HG02970 (cell line): ENCODE data around the gene DHRS9.

Source experiments
- ATAC-seq: cut with Tn5 transposase; IDR thresholded peaks from one replicate; pipeline ENCODE4 v1.9.1; 2021; ENCODE audit warnings: mild to moderate bottlenecking, moderate library complexity, moderate number of reproducible peaks; ENCODE audit not compliant: unreplicated experiment, low FRiP score

The DHRS9 gene

DNA sequence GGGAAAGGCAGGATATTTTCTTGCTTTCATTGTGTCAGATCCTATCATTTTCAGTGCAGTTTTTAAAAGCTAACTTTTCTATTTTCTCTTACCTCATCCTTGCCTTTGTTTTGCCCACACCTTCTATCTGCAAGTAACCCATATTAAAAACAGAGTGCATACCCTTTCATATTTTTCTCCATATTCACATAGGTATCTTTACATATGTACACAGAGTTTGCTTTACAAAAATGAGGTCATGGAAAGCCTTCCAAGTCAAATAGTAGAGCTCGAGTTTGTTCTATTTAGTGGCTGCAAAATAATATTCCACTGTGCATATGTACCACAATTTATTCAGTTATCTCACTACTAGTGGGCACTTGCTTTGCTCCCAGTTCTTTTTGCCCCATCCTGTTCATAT is 3.9 kb upstream of the DHRS9 start:
- no peak for ATAC-seq

GRCh38 chr2:169065864-169066517 is 3.4 kb upstream of the DHRS9 start:
- no peak for ATAC-seq

DNA sequence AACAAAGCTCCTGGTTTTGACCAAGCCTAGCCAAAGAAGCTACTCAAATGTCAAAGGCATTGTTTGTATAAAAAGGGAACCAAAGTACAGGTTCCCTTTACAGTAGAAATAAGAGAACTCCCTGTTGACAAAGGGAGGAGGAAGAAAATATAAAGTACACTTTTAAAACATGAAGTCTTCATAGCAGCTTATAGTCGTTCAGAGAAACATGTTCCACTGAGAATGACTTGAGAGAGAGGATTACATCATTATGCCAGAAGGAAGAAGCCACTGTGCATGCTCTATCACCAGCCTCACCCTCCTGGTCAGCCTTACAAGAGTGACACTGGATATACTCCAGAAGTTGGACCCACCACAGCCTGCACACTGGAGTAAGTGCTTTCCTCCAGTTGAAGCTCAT is 2.5 kb upstream of the DHRS9 start:
- no peak for ATAC-seq

DNA sequence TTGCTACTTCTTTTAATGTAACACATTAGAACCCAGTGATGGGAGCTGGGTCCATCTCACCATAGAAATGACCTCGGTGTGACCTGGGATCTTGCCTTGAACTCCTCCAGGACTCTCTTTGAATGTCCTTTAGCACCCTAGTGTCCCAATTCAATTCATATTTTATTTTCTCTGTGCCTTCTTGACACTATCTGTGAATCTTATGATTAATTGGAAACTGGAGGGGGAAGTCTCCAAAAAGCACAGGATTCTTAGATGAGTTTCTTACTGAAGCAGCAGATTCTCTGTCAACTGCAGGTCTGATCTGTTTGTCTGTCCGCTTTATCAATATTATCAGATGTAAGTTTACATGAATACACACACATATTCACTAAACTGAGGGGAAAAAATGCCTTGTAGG is 470 bp downstream of the DHRS9 start:
- ATAC-seq, result no peak

- no peak for ATAC-seq
Measured at GRCh38 chr2:169071455-169071854, 2.1 kb downstream of the DHRS9 start.

DNA sequence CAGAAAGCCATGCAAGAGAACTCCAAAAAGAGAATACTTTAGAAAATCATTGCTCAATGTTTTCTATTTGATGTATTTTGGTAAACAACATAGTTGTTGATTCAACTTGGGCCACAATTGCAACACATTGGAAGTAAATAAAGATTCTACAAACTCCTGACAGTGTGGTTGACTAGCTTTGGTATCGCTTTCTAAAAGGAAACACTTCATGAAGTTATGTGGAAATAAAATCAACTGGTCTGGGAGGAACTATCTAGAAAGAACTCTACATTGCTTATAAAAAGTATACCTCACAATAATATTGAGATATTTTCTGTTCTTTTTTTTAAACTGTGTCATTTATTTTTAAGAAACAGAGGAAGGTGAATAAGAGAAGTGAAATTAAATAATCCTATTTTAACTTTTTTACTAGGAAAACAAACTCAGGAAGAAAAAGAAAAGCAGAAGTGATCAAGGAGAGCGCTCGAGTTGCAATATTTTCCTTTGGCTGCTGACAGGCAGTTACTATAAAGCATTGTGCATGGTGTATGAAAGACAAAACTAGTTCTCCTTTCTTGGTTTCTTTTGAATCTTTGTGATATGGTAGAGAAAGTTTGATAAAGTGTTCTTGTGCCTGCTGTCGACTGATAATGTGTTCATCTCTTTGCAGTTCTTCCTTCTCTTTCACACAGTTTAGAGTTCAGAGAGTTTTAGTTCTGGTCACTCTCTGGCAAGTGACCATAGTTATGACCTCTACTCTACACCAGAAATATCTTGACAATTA is 3.0 kb downstream of the DHRS9 start:
- no peak for ATAC-seq

- ATAC-seq, result no peak
Measured at GRCh38 chr2:169073211-169073962, 4.0 kb downstream of the DHRS9 start.

DNA sequence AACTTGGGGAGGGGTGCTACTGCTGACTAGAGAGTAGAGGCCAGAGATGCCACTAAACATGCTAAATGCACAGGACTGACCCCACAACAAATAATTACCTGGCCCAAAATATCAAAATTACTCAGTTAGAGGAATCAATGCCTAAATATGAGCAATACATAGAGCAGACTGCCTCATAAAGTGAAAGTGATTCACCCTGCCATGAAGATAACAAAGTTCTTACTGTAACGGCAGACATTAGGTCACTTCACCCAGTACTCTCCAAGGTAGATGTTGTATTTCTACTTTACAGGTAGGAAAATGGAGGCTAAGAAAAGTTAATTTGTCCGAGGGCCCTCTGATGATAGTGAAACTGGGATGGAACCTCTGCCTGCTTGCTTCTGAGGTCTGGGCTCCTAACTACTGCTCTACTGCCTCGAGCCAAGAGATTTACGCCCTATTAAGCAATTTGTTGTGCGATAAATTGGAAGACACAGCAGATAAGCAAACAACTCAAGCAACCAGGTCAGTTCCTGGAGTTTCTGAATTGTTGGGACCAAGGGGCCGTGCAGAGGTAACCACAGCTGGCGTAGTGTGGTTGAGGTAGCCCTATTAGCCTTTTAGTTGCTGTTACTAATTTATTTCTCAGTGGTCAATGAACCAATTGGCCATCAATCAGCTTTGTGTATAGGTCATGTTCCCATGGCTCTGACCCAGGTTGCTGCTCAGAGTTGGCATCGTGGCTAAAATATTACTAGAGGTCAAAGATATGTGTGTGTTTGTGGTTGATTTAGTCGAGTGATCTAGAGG is 4.8 kb downstream of the DHRS9 start:
- ATAC-seq, result no peak

GRCh38 chr2:169077674-169078240 is 8.4 kb downstream of the DHRS9 start:
- ATAC-seq, result no peak

GRCh38 chr2:169080250-169081069 is 11.1 kb downstream of the DHRS9 start:
- no peak for ATAC-seq

- no peak for ATAC-seq
Measured at GRCh38 chr2:169081551-169081950, 12.2 kb downstream of the DHRS9 start.

DNA sequence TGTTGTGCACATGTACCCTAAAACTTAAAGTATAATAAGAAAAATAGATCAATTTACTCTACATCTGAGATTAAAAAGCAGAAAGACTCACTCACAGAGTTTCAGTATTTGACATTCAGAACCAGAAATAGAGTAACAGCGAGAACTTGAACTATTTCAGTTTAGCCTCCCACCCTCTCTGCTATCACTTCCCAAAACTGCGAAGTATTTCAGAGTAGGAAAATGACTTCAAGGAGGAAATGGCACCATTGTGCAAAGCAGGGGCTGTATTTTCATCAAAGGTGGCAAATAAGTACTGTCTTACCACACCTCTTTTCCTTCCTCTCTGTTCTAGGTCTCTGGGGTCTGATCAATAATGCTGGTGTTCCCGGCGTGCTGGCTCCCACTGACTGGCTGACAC is 13.6 kb downstream of the DHRS9 start:
- no peak for ATAC-seq

- no peak for ATAC-seq
Measured at GRCh38 chr2:169086893-169087467, 17.6 kb downstream of the DHRS9 start.

DNA sequence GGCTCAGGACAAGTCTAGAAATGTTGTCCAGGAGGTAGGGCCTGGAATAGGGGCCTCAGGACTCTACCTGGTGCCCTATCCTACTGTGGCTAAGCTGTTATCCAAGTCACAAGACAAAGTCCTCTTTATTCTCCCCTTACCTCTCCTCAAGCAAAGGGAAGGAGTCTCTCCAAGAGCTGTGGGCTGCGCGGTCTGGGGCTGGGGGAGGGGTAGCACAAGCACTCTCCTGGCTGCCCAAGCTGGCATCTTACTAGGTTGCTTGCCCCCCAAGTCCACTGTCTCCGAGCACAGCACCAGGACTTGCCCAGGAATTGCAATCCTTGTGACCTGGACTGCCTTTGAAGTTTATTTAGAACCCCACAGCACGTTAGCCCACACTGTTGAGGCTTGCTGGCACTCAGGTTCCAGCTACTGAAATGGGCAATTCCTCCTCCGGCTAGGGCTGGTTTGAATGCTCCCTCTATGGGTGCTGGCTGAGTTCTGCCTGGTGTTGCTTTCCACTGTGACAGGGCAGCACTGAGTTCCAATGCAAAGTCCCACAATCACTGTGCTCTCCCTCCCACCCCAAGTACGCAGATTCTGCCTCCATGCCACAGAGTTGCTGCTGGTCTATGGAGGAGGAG is 18.5 kb downstream of the DHRS9 start:
- no peak for ATAC-seq

- ATAC-seq, result no peak
Measured at GRCh38 chr2:169089182-169089581, 19.8 kb downstream of the DHRS9 start.

DNA sequence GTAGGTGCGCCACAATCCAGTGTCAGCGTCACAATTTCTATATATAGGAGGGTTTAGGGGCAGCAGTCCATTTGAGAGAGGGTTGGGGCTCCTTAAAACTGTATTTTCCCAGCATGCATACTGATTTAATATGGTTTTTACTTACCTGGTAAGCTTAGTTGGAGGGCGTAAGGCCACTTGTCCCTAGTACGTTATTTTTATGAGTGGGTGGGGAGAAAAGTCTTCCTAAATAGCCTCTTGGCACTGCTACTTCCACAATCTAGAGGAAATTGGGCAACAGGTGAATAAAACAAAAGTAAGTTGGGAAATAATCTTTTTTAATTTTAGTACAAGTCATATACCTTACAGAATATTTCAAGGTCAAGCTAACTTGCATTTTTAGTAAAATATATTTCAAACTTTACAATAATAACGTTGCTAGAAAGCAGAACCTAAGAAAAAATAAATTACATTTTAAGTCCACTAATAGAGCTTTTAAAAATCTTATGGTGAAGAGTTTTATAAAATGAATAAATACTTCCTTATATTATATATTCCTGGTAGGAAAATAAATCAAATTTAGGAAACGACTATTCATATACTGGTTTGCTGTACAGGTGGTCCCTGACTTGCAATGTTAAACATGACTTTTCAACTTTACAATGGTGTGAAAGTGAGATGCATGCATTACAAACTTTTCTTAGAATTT is 20.9 kb downstream of the DHRS9 start:
- ATAC-seq, result no peak

DNA sequence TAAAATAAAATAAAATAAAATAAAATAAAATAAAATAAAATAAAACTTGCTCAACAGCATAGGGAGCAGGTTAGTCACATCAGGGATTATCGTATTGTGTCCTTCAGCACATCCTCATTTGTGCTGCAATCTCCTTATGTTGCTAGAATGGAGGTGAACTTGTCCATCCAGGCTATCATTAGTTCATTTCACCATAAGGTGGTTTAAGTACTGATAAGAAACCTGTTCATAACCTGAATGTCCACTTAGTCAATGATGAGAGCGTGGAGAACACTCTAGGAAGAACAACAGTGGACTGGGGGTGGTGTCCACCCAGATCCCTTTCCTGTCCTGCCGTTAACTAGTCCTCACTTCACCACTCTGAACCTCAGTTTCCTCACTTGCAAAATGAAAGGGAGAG is 21.9 kb downstream of the DHRS9 start:
- no peak for ATAC-seq
